Measurements from ENCODE around the gene MAML2. TPM values are rescaled to one million over a fixed set of nuclear protein-coding genes. Genes with fewer than 3 reads are reported as not detected.

Gene MAML2
- total RNA-seq, 1 donor from 2014 or later, result 31.5 TPM

DNA sequence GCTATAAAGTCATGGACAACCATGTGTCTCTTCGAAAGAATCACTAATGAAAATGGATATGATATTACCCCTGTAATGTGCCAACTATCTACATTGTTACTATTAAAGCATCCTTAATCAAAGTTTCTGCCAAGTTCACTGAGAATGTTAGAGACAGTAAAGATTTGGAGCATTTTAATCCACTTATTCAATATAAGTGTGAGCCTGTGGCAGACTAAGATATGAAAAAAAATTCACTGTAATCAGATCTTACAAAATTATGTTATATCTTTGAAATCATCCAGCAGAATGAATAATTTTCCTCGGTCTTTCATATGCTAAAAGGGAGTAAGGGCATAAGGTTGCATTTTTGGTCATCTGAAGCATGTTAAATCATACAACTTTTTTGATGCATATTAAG lies 49.9 kb downstream of the MAML2 start:
- intact Hi-C loops (cut with DNase I), result no loop called here
- DNase-seq (no peak), ATAC-seq (no peak)
- TF ChIP-seq CTCF (IDR thresholded peaks at IDR 0.05), result no peak
- H3K4me1 ChIP-seq, result peaks cover 30% of the 10 kb centered on the region
- no peak overlapping the region for H3K4me3 ChIP-seq
- no peaks in the 10 kb centered on the region for H3K27me3 ChIP-seq (ENCODE audit: low read depth)
- H3K27ac ChIP-seq, result peak overlapping the region; percentile 57
- H3K9me3 ChIP-seq, result no peaks in the 10 kb centered on the region
- no peaks in the 10 kb centered on the region for H3K36me3 ChIP-seq

DNA sequence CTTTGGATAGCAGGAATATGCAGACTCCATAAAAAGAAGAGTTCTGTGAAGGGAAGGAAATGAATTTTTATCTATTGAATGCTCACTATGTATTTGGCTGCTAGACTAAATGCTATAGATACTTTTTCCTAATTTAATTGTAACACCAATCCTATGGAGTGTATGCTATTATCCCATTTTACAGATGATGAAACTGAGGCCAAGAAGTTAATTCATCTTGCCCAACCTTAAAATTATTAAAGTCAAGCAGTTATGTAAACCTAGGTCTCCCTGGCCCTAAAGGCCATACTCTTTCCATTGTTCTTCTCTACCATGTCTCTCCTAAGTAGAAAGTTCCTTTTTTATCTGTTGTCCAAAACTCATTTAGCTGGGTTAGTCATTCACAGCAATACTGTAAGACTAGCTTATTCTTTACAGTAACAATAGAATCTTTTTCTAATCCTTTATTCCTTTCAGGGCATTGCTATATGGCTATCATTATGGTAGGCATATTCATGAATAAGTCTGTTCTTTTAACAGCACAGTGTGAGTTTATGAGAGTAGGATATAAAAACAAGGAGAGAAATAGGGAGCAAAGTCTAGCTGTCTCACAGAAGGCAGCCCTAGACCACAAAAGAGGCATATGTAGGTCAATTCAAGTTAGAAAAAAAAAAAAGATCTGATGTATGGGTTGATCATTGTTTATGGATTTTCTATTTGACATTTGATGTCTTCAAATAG lies 50.5 kb downstream of the MAML2 start:
- Histone ChIP-seq H3K36me3 (no peaks in the 10 kb centered on the region), H3K27ac (no peak overlapping the region), H3K4me1 (peaks cover 30% of the 10 kb centered on the region), H3K9me3 (no peaks in the 10 kb centered on the region), H3K27me3 (ENCODE audit: low read depth) (no peaks in the 10 kb centered on the region), H3K4me3 (no peak overlapping the region)
- DNase-seq (no peak), ATAC-seq (no peak)
- TF ChIP-seq CTCF (IDR thresholded peaks at IDR 0.05), result no peak
- intact Hi-C loops (cut with DNase I), result no loop called here

DNA sequence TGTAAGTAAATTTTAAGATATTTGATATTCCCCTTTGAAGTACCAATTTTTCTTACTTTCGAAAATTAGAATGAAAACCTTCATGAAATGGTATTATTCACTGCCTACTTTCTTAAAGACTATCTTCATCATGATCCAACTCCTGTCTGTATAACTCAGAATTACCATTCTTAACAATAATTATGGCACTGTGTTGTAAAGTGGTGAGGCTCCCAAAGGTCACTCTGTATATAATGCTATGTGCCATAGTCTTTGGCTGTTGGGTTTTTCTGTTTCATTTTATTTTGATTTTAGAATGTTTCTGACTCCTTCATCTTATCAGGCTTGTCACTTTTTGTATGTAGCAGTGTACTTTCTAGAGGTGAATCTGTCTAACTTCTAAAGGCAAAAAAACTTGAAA lies 52.4 kb downstream of the MAML2 start:
- Histone ChIP-seq H3K4me3 (no peak overlapping the region), H3K36me3 (no peaks in the 10 kb centered on the region), H3K9me3 (no peaks in the 10 kb centered on the region), H3K4me1 (peaks cover 30% of the 10 kb centered on the region), H3K27me3 (ENCODE audit: low read depth) (no peaks in the 10 kb centered on the region), H3K27ac (no peak overlapping the region)
- no peak for TF ChIP-seq CTCF (IDR thresholded peaks at IDR 0.05)
- intact Hi-C loops (cut with DNase I), result no loop called here
- DNase-seq (no peak), ATAC-seq (no peak)

DNA sequence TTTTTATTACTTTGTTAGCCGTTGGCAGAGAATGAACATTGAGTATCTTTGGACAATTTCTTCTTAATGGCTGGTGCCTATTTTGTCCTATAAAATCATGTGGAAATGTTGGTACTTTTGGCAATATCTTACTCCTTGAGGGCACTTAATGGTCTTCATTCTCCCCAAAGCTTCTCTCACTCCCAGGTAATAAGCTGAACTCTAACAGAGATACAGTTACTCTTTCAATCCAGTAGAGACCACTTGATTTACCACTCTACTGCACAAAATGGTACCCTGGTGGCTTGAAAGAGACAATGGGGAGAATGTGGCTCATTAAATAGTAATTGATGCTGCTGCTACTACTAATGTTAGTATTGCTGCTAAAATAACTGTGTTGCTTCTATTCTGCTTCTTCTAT lies 53.0 kb downstream of the MAML2 start:
- H3K9me3 ChIP-seq, result no peaks in the 10 kb centered on the region
- H3K4me3 ChIP-seq, result no peak overlapping the region
- ATAC-seq (no peak), DNase-seq (no peak)
- no peak overlapping the region for H3K27ac ChIP-seq
- intact Hi-C loops (cut with DNase I), result no loop called here
- H3K27me3 ChIP-seq (ENCODE audit: low read depth), result no peaks in the 10 kb centered on the region
- no peaks in the 10 kb centered on the region for H3K36me3 ChIP-seq
- TF ChIP-seq CTCF (IDR thresholded peaks at IDR 0.05), result no peak
- peaks cover 26% of the 10 kb centered on the region for H3K4me1 ChIP-seq

DNA sequence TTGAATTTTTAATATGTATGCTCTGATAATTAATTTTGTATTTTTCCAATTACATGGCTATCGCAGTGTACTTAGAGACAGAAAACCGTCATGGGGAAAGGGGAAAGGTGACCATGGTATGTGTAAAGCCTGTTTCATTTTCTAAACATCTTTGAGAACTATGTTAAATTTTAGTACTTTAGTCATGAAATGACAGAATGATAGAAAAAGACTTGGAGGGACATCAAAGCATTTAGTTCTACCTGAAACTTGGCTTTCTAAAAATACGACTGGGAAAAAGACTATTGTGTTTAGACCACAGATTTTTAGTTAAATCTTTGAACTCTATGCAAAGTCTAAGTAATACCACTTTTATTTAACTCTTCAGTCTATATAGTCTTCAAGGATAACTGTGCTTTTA lies 54.1 kb downstream of the MAML2 start:
- no peak for ATAC-seq
- TF ChIP-seq CTCF (IDR thresholded peaks at IDR 0.05), result no peak

More for the DNA sequence above, 54.1 kb downstream of the MAML2 start:
- DNase-seq, result no peak
- H3K36me3 ChIP-seq, result no peaks in the 10 kb centered on the region
- H3K27me3 ChIP-seq (ENCODE audit: low read depth), result no peaks in the 10 kb centered on the region
- intact Hi-C loops (cut with DNase I), result no loop called here
- no peak overlapping the region for H3K27ac ChIP-seq
- no peak overlapping the region for H3K4me3 ChIP-seq
- no peaks in the 10 kb centered on the region for H3K9me3 ChIP-seq
- peaks cover 15% of the 10 kb centered on the region for H3K4me1 ChIP-seq
